Measurements from ENCODE around the gene POLR3A.
A peak's percentile ranks its signal among the peaks of the same experiment; 100 is the strongest.
"Not testable (repeated sequence)": the region's sequence is repeated elsewhere in the genome, so short reads cannot be mapped to it uniquely, and the experiment has no call there.

POLR3A gene

DNA sequence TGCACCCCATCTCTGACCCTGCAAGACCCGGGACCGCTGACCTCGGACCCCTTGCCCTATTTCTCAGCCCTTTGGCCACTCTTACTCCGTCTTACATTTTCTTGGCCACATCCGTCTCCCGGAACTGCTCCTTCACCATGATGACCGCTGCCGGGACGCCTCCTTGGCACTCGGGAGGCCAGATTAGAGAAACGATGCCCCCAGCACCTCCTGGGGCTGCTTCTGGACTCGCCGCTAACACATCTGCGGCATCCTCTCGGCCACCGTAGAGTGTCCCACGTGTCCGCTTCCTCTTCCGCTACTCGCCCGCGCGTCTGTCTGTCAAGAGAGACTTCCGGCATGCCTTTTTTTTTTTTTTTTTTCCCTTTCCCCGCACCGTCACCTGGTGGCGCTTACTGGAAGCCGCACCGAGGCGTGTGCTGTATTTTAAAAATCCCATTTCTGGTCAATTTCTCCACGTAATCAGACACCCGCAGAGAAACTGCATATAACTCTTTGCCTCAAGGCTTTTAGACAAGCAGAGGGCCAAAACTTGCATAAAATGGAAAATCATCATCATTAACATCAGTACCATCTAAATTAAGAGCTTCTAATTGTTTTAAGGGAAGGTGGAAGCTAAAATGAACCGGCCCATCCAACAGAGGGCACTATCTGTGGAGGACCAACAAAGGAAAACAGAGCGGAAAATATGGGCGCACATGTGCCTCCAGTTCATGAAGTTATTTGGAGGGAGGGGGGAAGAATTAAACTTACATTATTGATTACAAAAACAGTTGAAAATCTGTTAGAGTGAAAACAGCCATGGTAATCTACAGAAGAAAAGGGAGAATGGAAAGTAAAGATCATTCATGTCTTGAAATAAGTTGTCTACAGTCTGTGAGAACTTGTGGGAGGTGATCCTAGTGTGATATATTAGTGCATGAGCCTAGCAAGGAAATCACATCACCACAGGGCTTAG is at the start of gene POLR3A:
Gene POLR3A (minus strand): TSS at position 247 of the 958 bp plus-strand sequence. CDS start 108 bp downstream, at position 139.
- DNase-seq (ENCODE audit: low spot score) = peak; percentile 95

- no peak for DNase-seq (ENCODE audit: low spot score)
Observed at GRCh38 chr10:78078539-78079330, 49.4 kb upstream of the POLR3A start.

DNA sequence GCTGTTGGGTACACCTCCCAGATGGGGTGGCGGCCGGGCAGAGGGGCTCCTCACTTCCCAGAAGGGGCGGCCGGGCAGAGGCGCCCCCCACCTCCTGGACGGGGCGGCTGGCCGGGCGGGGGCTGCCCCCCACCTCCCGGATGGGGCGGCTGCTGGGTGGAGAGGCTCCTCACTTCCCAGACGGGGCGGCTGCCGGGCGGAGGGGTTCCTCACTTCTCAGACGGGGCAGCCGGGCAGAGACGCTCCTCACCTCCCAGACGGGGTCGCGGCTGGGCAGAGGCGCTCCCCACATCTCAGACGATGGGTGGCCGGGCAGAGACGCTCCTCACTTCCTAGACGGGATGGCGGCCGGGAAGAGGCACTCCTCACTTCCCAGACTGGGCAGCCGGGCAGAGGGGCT is 46.5 kb upstream of the POLR3A start:
- not testable (repeated sequence) for DNase-seq (ENCODE audit: low spot score)

GRCh38 chr10:78072504-78072903 is 43.2 kb upstream of the POLR3A start:
- no peak for DNase-seq (ENCODE audit: low spot score)

DNA sequence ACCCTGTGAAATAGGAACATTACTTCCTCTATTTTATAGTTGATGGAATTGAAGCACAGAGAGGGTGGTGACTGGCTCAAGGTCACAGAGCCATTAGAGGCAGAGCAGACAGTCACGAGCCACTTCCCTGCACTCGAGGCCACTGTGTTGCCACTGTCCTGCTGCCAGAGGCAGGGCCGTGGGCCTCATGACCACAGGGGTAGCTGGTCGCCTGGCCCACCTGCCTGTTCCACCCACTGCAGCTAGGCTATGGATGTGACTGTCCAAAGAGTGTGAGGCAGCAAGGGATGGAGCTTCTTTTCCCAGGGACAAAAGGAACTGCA is 42.5 kb upstream of the POLR3A start:
- DNase-seq (ENCODE audit: low spot score) = no peak

GRCh38 chr10:78071140-78071856 is 42.0 kb upstream of the POLR3A start:
- no peak for DNase-seq (ENCODE audit: low spot score)

DNA sequence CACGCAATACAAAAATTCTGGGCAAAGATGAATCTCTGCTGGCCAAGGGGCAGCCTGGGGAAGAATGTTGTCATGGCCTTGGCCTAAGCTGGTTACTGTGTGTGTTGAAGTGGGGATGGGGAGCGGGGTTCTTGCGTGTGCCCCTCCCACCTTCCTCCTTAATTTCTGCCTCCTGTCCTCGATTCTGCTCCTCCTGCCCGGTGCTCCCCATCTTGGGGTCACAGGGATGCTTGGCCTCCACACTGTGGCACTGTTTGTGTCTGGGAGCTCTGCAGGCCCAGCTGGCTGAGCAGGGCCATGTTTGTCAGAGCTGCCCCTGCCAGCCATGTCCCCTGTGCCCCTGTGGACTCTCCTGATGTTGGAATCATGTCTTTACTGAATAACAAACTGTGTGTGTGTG is 41.4 kb upstream of the POLR3A start:
- DNase-seq (ENCODE audit: low spot score) = no peak

DNA sequence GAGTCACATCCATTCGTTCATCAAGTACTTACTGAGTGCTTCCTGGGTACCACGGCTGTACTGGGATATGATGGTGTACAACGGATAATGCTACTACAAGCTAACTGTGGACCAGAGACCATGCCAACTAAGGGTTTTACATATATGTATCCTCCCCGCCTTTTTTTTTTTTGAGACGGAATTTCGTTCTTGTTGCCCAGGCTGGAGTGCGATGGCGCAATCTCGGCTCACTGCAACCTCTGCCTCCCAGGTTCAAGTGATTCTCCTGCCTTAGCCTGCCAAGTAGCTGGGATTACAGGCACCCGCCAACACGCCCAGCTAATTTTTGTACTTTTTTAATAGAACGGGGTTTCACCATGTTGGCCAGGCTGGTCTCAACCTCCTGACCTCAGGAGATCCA is 40.7 kb upstream of the POLR3A start:
- DNase-seq (ENCODE audit: low spot score) = not testable (repeated sequence)

DNA sequence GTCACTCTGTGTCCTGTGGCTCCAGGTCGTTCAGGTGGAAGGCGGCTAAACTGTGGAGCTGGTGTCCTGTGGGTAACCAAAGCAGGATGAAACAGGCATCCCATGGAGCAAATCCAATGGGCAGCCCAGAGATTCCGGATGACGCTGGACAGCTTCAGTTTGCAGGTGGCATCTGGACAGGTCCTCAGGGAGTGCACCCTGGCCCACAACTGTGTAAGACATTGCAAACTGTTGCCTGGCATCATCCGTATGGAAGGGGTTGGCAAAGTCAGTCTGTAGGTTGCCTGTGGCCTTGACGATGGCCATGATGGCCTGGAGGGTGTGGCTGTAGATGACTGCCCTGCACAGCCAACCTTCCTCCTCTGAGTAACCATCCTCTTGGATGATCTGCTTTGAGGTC is 39.8 kb upstream of the POLR3A start:
- no peak for DNase-seq (ENCODE audit: low spot score)

- no peak for DNase-seq (ENCODE audit: low spot score)
Observed at GRCh38 chr10:78066728-78067430, 37.6 kb upstream of the POLR3A start.

DNA sequence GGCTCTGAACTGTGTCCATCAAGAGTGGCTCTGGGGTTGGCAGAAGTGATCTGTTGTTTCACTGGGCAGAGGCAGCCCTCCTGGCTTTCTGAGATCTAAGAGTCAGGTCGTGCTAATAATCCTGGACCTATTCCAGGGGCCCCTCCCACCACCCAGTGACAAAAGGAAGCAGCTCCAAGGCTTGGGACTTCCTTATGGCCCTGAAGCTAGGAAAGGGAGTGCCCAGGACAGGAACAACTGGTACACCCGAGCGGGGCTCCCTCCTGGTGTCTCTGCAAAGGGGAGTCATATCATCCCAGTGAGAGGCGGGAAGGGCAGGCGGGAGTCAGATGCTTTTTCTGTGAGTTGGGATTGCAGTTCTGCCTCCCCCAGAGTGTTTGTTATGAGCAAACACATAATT is 36.7 kb upstream of the POLR3A start:
- no peak for DNase-seq (ENCODE audit: low spot score)

GRCh38 chr10:78065611-78066010 is 36.3 kb upstream of the POLR3A start:
- no peak for DNase-seq (ENCODE audit: low spot score)

- not testable (repeated sequence) for DNase-seq (ENCODE audit: low spot score)
Observed at GRCh38 chr10:78064919-78065318, 35.6 kb upstream of the POLR3A start.

- DNase-seq (ENCODE audit: low spot score) = no peak
Observed at GRCh38 chr10:78063236-78063635, 33.9 kb upstream of the POLR3A start.

GRCh38 chr10:78062296-78062695 is 33.0 kb upstream of the POLR3A start:
- DNase-seq (ENCODE audit: low spot score) = no peak

DNA sequence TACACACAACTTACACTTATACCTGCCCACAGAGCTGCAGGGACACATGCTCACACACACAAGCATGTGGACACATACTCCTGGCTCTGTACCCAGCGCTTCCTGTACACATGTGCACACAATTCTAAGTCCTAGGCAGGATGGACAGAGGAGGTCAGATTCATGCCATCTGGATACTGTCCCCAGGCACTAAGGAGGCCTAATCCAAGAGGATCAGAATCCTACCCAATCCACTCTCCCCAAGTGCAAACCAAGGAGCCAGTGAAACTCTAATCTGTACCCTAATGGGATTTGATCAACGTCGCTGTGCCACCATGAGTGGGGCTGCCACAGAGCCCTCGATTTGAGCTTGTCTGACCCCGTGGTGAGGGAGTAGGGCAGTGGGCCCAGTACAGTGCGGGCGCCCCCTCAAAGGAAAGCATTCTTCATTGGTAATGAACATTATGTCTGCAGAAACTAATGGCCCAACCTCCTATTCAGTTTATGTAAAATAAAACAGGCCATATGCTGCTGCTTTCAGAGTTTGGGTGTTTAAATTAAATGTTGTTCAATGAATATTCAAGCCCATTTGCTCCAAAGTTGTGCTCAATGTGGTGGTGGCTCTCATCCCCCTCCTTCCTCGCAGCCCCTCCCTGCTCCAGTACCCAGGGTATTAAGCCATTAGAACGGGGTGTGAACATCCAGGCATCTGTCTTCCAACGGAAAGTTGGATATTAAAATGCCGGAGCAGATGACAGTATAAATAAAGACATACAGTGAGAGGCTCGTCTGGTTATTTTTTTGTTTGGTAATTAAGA is 30.8 kb upstream of the POLR3A start:
- DNase-seq (ENCODE audit: low spot score) = no peak

DNA sequence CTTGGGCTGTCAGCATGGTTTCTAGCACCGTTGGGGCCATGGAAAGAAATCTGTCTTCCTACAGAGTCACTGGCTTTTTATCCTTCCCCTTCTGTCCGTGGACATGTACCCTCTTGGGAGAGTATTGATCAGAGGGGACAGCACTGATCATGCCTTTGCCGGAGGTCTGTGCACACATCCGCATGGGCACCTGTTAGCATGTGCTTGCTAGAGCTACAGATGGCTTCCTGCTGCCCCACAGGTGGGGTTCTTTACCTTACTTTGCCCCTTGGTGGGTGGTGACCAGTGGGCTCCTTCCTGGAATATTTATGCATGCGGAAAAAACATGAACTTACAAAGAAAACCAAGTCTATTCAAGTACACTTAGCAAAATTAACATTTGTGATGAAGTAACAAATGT is 29.2 kb upstream of the POLR3A start:
- DNase-seq (ENCODE audit: low spot score) = no peak

GRCh38 chr10:78053211-78053868 is 24.0 kb upstream of the POLR3A start:
- DNase-seq (ENCODE audit: low spot score) = no peak

DNA sequence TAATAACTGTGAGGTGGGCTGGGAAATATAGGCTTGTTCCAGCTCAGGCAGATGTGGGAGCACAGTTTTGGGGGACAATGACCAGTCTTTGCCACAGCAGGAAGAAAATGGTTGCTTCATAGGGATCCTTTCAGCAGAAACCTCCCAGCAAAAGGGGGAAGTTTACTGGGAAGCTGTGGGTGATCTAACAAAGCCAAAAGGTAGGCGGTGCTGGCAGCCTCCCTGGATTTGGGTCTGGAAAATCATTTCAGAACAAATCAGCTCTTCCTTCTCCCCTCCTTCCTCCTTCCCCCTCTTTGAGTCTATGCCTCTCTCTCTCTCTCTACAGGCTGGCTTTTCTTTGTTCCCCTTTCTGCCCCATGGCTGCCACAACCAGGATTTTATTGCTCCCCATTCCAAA is 20.5 kb upstream of the POLR3A start:
- no peak for DNase-seq (ENCODE audit: low spot score)

GRCh38 chr10:78047314-78047891 is 18.1 kb upstream of the POLR3A start:
- DNase-seq (ENCODE audit: low spot score) = peak; percentile 73

Data from SW480 (cell line).